Stomach (tissue), 9 donors: ENCODE measurements around the gene ADCY6. TPM values are rescaled to one million over a fixed set of nuclear protein-coding genes. Genes with fewer than 3 reads are reported as not detected.

Experiments used
- DNase-seq, 2 donors: peaks; one replicate each; pipeline versions ENCODE4 v3.0.0 to v3.0.0-alpha.2; 2013 to 2019
- H3K27ac ChIP-seq, 5 donors: fragments of 200-600 bp in 4 of 5; sonication (generic) in 4 of 5; one replicate each; pipeline ENCODE4 v1.5.1; 2013 to 2019; ENCODE audit warnings: mild to moderate bottlenecking in 1 of 5, moderate library complexity in 1 of 5
- H3K27me3 ChIP-seq, 3 donors: fragments of 200-600 bp; sonication (generic); one replicate each; pipeline ENCODE4 v1.5.1; 2017 to 2019; ENCODE audit warnings: mixed run types in 1 of 3
- H3K36me3 ChIP-seq, 4 donors: fragments of 200-600 bp; sonication (generic); 1 replicate in 3 of 4; 2 replicates in 1 of 4; pipeline ENCODE4 v1.5.1; 2016 to 2019
- H3K4me1 ChIP-seq, 4 donors: fragments of 200-600 bp; sonication (generic); one replicate each; pipeline ENCODE4 v1.5.1; 2016 to 2019
- H3K4me3 ChIP-seq, 4 donors: fragments of 200-600 bp; sonication (generic) in 3 of 4; one replicate each; pipeline ENCODE4 v1.5.1; 2016 to 2019; ENCODE audit warnings: mild to moderate bottlenecking in 1 of 4
- H3K9me3 ChIP-seq, 4 donors: fragments of 200-600 bp; sonication (generic); one replicate each; pipeline ENCODE4 v1.5.1; 2016 to 2019
- EP300 ChIP-seq: sonication (generic); formaldehyde crosslinking; IDR thresholded peaks from one replicate; pipeline ENCODE4 v1.6.1; 2017; ENCODE audit warnings: antibody characterized with exemption
- POLR2A ChIP-seq, 4 donors: fragments of 450-650 bp; IDR thresholded peaks; one replicate each; pipeline ENCODE4 v1.6.1; 2016; ENCODE audit warnings: antibody characterized with exemption in 4 of 4, control low read depth in 2 of 4, mild to moderate bottlenecking in 1 of 4, moderate library complexity in 1 of 4
- POLR2AphosphoS5 ChIP-seq, 3 donors: sonication (generic); formaldehyde crosslinking; IDR thresholded peaks; one replicate each; pipeline ENCODE4 v1.6.1; 2016; ENCODE audit warnings: antibody characterized with exemption in 3 of 3
- WGBS, 5 donors: extraction: QIAGEN DNeasy Blood & Tissue Kit in 3 of 5; methylation state at CpG; one replicate each; pipeline versions ENCODE4 v1.1.5 to v1.1.7; 2013 to 2018; 5-methylcytosine and 5-hydroxymethylcytosine counted together
- intact Hi-C: fragments of 100-400 bp; cut with DNase I; formaldehyde crosslinking; loops from one replicate; pipeline ENCODE4 v1.15.1; 2023; ENCODE audit warnings: low total_unique reads
- polyA plus RNA-seq, 3 donors: library from polyadenylated mRNA; stranded (reverse); fragments of 200-250 nt; gene quantifications; one replicate each; pipeline ENCODE4 v1.2.3, GENCODE V29; 2013
- total RNA-seq, 5 donors: library from RNA; depleted of rRNA; stranded (reverse); fragments of >200 nt; gene quantifications; one replicate each; pipeline versions ENCODE4 v1.1.0 to v1.2.3, GENCODE V29; 2014 to 2016
- TF ChIP-seq, protein P1 (sequence below), 7 experiments: fragments of 450-650 bp in 4 of 7; fragments of 200-600 bp in 3 of 7; sonication (generic) in 3 of 7; IDR thresholded peaks; one replicate each; pipeline ENCODE4 v1.5.1; 2016 to 2019; ENCODE audit warnings: antibody characterized with exemption in 7 of 7, control low read depth in 2 of 7, mild to moderate bottlenecking in 1 of 7
- donor health status: healthy with polysubstance abuse.
- donor health status: Bipolar disorder and iron deficiency.
- donor health status: healthy.

The ADCY6 gene
- total and polyA plus RNA-seq, 8 donors: 5.8 to 432 (median 41.3) TPM

DNA sequence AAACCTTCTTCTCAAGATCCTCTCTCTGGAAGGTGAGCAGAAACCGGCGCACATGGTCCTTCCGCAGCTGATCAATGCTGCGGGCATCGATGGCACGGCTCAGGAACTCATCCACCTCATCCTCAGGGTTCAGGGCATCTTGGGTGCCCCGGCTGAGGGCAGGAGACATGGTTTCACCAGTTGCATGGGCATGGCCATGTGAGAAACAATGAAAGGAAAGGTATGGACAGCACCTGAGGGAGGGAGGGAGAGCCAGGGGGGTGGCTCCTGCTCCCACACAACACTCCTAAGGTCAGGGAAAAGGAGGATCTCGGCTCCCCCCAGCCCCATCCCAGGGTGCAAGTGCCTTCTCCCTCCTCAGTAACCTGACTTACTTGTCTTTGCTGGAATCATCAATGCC is 13.6 kb downstream of the ADCY6 start:
- peaks cover 58 to 81% (median 78%) of the 10 kb centered on the region in 4 donors for H3K36me3 ChIP-seq

DNA sequence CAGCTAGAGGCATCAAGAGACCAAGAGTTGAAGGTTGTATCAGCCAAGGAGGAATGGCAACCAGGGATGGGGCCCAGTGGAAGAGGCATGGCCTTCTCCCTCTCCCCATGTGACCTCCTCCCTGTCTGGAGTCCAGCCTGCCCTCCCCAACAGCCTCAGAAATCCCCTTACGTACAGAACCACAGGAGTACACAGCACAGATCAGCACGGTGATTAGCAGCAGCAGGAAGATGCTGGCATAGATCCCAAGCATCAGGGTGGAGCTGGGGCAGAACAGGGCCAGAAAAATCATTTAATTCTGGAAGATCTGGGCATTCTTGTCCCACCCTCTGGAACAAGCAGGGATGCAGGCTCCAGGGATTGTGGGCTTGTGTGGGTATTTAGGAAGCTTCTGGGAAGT is 14.4 kb downstream of the ADCY6 start:
- H3K4me3 ChIP-seq: no peak overlapping the region
- 18 to 35% (median 23%) methylated on average over 2 of the region's 2 CpGs for WGBS, 5 donors
- no peaks in the 10 kb centered on the region for H3K9me3 ChIP-seq
- TF ChIP-seq, protein P1, sequence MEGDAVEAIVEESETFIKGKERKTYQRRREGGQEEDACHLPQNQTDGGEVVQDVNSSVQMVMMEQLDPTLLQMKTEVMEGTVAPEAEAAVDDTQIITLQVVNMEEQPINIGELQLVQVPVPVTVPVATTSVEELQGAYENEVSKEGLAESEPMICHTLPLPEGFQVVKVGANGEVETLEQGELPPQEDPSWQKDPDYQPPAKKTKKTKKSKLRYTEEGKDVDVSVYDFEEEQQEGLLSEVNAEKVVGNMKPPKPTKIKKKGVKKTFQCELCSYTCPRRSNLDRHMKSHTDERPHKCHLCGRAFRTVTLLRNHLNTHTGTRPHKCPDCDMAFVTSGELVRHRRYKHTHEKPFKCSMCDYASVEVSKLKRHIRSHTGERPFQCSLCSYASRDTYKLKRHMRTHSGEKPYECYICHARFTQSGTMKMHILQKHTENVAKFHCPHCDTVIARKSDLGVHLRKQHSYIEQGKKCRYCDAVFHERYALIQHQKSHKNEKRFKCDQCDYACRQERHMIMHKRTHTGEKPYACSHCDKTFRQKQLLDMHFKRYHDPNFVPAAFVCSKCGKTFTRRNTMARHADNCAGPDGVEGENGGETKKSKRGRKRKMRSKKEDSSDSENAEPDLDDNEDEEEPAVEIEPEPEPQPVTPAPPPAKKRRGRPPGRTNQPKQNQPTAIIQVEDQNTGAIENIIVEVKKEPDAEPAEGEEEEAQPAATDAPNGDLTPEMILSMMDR (IDR thresholded peaks at IDR 0.05): no peak
- no peak for TF ChIP-seq EP300
- no peak for TF ChIP-seq POLR2A (IDR thresholded peaks at IDR 0.05)
- TF ChIP-seq POLR2AphosphoS5 (IDR thresholded peaks at IDR 0.05): no peak
- no peak for DNase-seq
- H3K4me1 ChIP-seq: peaks cover 3 to 5% (median 4%) of the 10 kb centered on the region in 4 donors
- intact Hi-C loops: no loop called here
- no peaks in the 10 kb centered on the region for H3K27me3 ChIP-seq
- peaks cover 58 to 89% (median 86%) of the 10 kb centered on the region in 4 donors for H3K36me3 ChIP-seq
- H3K27ac ChIP-seq: no peak overlapping the region

More for the DNA sequence above, 13.6 kb downstream of the ADCY6 start:
- TF ChIP-seq, protein P1 (IDR thresholded peaks at IDR 0.05): no peak
- Histone ChIP-seq H3K27me3 (no peaks in the 10 kb centered on the region), H3K9me3 (no peaks in the 10 kb centered on the region), H3K4me1 (peaks cover 11 to 13% (median 12%) of the 10 kb centered on the region in 4 donors), H3K4me3 (no peak overlapping the region), H3K27ac (no peak overlapping the region)
- no peak for DNase-seq
- WGBS, 5 donors: 90 to 95% (median 92%) methylated on average over 8 of the region's 8 CpGs
- intact Hi-C loops: no loop called here

DNA sequence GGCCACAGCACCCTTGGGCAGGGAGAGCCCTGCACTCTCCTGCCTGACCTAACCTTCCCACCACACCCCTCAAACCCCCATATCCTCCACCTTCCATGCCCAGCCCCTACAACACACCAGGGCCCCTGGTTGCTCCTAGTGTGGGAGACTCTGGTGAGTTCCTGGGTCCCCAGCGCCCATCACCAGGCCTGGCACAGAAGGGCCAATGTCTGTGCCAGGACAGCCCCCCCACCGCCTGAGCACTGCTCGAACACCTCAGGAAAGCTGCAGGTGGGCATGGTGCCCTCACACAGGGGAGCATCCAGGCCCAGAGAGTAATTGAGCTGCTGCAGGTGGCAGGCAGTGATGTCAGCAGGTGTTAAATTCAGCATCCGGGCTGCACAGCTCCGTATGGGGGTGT is 15.2 kb downstream of the ADCY6 start:
- no peaks in the 10 kb centered on the region for H3K9me3 ChIP-seq
- peaks cover 61 to 97% (median 94%) of the 10 kb centered on the region in 4 donors for H3K36me3 ChIP-seq
- intact Hi-C loops: no loop called here
- H3K27ac ChIP-seq: no peak overlapping the region
- WGBS, 5 donors: 86 to 96% (median 93%) methylated on average over 4 to 5 of the region's 5 CpGs
- H3K4me1 ChIP-seq: no peaks in the 10 kb centered on the region
- no peaks in the 10 kb centered on the region for H3K27me3 ChIP-seq
- H3K4me3 ChIP-seq: no peak overlapping the region
- no peak for DNase-seq
- TF ChIP-seq EP300: no peak
- no peak for TF ChIP-seq POLR2AphosphoS5 (IDR thresholded peaks at IDR 0.05)
- TF ChIP-seq POLR2A (IDR thresholded peaks at IDR 0.05): no peak
- TF ChIP-seq, protein P1 (IDR thresholded peaks at IDR 0.05): no peak

DNA sequence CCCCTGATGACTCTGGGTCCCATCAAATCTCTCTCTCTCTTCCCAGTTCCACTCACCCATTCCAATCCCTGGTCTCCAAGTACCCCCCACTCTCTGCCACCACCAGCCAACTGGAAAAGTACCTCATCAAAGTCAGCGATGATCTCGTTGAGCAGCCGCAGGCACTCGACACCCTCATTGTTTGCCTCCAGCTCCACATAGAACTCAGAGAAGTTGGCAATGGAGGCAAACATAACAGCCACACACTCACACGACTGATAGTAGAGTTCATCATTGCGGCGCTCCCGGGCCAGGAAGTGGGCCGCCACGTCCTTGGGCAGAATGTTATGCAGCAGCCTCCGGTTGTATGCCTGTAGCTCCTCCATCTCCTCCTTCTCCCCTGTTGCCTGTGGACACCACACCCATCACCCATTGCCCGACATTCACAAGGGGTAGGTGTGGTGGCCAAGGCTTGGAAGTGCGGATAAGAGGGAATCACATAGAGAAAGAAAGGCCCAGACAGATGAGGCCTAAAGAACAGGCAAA is 17.2 kb downstream of the ADCY6 start:
- Histone ChIP-seq H3K4me3 (no peak overlapping the region), H3K36me3 (peaks cover 68 to 100% (median 99%) of the 10 kb centered on the region in 4 donors), H3K4me1 (peaks cover 0 to 15% (median 12%) of the 10 kb centered on the region in 4 donors), H3K27me3 (no peaks in the 10 kb centered on the region), H3K9me3 (no peaks in the 10 kb centered on the region), H3K27ac (no peak overlapping the region)
- WGBS, 5 donors: 90 to 93% (median 91%) methylated on average over 13 of the region's 13 CpGs
- no peak for DNase-seq
- intact Hi-C loops: no loop called here
- TF ChIP-seq POLR2AphosphoS5 (IDR thresholded peaks at IDR 0.05): no peak

DNA sequence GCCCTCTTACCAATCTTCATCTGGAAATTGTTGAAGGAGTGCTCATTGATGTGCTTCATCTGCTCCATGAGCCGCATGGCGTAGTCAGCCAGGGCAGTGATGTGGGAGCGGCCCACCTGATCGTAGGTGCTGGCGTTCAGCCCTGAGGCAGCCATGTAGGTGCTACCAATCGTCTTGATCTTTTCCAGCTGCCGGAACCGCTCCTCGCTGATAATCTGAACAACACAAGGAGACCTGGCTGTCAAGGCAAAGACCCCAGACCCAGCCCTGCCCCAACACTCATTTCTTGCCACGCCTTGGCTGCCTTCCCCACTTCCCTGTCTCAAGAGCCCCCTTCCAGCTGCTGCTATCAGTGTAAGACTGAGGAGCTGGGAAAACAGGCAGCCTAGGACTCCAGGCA is 18.1 kb downstream of the ADCY6 start:
- no peak for DNase-seq
- WGBS, 5 donors: 88 to 93% (median 90%) methylated on average over 10 of the region's 10 CpGs
- H3K27ac ChIP-seq: no peak overlapping the region
- H3K36me3 ChIP-seq: peaks cover 62 to 100% (median 99%) of the 10 kb centered on the region in 4 donors
- H3K27me3 ChIP-seq: no peaks in the 10 kb centered on the region
- no peaks in the 10 kb centered on the region for H3K9me3 ChIP-seq
- TF ChIP-seq, protein P1 (IDR thresholded peaks at IDR 0.05): no peak
- TF ChIP-seq EP300 (no peak), POLR2A (IDR thresholded peaks at IDR 0.05) (no peak), POLR2AphosphoS5 (IDR thresholded peaks at IDR 0.05) (no peak)
- H3K4me3 ChIP-seq: no peak overlapping the region
- intact Hi-C loops: no loop called here
- H3K4me1 ChIP-seq: peaks cover 0 to 19% (median 15%) of the 10 kb centered on the region in 4 donors
